HG03520 (cell line): ENCODE data around the gene SLC22A23.
A peak's percentile ranks its signal among the peaks of the same experiment; 100 is the strongest.

Experiments used
- ATAC-seq: cut with Tn5 transposase; IDR thresholded peaks from one replicate; pipeline ENCODE4 v1.9.1; 2021; ENCODE audit warnings: mild to moderate bottlenecking, moderate library complexity; ENCODE audit not compliant: unreplicated experiment

SLC22A23 gene

DNA sequence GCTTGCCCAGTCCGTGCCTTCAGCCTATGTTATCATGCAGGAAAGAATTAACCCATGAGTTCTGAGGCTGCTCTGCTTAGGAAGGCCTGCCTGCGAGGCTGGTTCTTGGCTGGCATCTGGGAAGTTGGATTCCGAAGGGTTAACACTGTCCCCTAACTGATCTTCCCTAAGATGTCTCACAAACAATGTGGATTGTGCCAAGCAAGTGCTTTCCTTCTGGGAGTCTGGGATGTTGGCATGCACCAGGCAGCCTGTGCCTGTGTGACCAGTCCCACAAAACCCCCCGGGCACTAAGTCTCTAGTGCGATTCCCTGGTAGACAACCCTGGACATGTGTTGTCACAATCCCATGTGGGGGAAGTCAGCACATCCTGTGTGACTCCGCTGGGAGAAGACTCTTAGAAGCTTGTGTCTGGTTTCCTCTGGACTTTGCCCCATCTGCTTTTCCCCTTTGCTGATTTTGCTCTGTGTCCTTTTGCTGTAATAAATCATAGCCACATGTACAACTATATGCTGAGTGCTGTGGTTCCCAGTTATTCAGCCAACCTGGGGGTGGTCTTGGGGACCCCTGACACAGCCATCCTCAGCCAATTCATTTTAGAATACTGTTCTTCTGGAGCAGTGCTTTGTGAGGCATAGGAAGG is 83.8 kb downstream of the SLC22A23 start:
- no peak for ATAC-seq

- no peak for ATAC-seq
Measured at GRCh38 chr6:3372184-3372846, 84.5 kb downstream of the SLC22A23 start.

- ATAC-seq: no peak
Measured at GRCh38 chr6:3371222-3371949, 85.5 kb downstream of the SLC22A23 start.

GRCh38 chr6:3370361-3371221 is 86.3 kb downstream of the SLC22A23 start:
- no peak for ATAC-seq

DNA sequence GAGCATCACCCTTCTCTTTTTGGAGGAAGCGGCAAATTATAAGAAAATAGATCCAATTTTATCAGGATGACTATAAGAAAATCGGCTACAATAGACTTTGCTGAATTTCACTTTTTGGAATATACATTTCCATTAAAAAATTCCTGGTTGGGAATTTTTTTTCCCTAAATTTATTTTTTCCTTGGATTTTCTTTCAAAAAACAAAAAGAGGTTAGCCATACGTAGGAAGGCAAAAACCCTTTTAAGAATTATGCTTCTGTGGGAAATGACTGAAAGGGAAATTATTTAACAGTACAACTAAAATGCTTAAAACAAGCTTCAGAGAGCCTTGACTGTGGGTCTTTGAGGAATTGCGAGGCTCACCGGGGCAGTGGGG is 86.9 kb downstream of the SLC22A23 start:
- ATAC-seq: no peak

- ATAC-seq: no peak
Measured at GRCh38 chr6:3368685-3369084, 88.2 kb downstream of the SLC22A23 start.

DNA sequence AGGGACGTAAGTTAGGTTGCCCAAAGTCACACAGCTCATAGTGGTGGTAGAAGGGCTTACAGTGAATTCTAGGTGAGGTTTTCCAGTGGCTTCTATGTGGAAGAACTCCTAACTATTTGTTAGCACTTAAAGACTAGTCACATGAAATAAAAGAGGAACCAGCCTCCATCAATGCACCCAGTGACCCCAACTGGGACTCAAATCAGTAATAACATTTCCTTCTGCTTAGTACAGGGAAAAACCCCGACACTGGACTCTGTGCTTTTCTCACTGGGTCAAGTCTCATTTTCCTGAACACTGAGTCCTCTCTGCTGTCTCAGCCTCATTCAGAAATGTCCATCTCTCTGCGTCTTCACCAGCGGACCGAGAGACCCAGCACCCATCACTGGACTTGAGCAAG is 89.2 kb downstream of the SLC22A23 start:
- ATAC-seq: peak; percentile 50

DNA sequence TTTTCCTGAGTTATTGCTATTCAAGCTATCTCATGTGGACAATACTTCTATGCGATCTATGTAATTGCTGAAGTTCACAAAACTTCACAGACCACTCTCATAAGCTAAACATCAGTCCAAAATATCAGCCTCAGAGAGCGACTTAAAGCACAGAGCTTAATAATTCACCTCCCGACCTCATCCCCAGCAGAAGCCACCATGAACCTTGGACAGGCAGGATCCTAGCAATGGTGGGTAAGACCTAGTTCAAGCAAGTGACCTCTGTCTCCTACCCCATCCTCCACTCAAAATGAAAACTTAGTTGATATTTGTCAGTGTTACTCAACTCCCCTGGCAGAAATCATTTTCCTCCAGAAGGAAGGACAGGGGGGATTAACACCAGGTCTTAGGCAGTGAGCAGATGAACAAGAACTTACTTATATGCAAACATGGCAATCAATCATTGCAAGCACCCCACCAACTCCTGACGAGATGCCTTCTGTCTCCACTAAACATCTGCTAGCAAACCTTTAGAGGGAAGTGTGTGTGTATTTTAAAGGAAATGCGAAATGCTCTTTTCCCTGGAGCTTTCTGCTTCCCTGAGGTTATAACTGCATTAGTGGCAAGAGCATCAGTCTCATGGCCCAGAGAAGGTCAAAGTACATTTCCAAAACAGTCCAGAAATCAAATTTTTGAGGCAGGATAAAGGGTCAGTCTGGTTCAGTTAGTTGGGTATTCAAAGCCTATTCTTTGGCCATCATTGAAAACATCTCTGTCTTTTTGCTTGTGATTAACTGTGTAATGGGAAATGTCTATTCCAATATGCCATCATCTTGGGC is 90.0 kb downstream of the SLC22A23 start:
- ATAC-seq: no peak

GRCh38 chr6:3364391-3364790 is 92.5 kb downstream of the SLC22A23 start:
- no peak for ATAC-seq

- ATAC-seq: no peak
Measured at GRCh38 chr6:3363296-3364025, 93.4 kb downstream of the SLC22A23 start.

DNA sequence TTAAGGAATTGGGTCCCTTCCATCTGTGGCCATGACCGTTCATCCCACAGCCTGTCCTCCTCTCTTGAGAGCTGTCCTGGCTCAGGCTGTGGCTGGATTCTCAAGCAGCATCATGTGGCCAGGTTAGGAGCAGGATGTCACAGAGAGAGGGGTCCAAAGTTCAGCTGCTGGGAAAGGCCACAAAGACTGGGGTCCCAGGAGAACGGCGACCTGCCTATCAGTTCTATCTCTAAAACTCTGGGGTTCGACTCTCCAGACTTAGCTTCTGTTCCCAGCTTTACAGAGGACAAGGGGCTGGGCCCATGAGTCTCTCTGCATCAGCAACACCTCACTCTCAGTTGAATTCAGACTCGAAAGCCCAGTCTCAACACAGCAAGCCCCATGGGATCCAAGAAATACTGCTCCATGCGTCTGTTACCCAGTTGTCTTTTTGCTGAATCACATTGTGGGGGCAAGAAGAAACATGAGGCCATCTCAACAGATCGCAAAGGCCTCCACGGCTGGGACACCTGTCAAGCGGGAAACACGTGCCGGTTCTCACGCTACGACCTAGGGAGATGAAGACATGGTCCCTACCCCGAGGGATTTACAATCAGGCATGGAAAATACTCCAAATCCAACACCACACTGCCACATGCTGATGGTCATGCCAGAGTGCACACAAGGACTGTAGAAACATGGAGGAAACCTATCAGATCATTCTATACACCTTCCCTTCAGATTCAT is 95.4 kb downstream of the SLC22A23 start:
- ATAC-seq: no peak

- ATAC-seq: no peak
Measured at GRCh38 chr6:3360727-3361045, 96.2 kb downstream of the SLC22A23 start.

GRCh38 chr6:3359973-3360726 is 96.7 kb downstream of the SLC22A23 start:
- no peak for ATAC-seq

GRCh38 chr6:3359101-3359752 is 97.6 kb downstream of the SLC22A23 start:
- no peak for ATAC-seq

DNA sequence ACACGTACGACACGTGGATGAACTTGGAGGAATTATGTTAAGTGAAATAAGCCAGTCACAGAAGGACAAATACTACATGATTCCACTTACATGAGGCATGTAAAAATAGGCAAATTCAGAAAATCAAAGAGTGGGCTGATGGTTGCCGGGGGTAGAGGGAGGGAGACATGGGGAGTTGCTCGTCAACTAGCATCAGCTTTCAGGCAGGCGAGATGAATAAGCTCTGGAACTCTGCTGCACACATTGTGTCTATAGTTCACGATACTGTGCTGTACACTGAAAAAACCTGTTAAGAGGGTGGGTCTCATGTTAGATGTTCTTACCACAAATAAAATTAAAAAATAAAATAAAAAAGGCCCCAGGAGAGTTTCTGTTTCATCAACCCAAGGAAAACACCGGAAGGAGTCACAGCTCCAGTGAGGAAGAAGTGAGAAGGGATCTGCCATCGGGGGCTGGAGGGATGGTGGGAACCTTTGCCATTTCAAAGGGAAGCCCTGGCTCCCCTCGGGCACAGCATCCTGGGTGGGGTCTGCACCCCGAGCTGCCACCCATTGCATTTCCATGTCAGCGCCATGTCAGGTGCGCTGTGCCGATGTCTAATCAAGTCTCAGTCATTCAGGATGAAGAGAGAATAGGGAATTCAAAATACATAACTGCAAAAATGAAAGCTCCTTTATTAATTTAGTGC is 98.3 kb downstream of the SLC22A23 start:
- ATAC-seq: no peak

- ATAC-seq: no peak
Measured at GRCh38 chr6:3357678-3358077, 99.2 kb downstream of the SLC22A23 start.

DNA sequence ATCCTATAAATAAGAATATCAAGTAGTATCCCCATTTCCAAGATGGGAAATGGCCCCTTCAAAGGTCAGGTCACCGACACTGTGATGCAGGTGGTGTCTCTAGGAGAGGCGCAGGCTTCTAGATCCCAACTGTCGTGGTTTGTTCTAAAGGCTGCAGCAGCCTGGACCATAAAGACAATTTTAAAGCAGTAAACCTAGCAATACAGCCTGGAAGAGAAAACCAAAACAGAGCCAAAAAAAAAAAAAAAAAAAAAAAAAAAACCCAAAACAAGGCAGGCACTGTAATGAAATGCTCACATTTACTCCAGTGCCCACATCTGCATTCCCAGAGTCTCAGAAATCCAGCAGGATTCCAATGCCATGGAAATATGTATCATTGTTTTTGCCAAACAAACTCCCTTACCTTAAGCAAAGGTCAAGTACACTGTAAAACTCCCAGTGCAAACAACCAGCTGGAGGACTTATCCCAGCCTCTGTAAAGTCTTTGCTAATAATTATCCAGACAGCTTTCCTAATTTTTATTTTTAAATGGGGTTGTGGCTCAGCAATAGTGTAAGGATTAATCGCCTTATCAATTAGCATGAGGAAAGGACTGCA is 99.9 kb downstream of the SLC22A23 start:
- ATAC-seq: no peak
